Pancreas (tissue), 10 donors: ENCODE data around the gene RSRC2. TPM values are rescaled to one million over a fixed set of nuclear protein-coding genes. Genes with fewer than 3 reads are reported as not detected.

Source experiments
- ATAC-seq, 4 donors: fragments of 200-7000 bp; cut with Tn5 transposase; one replicate each; pipeline versions ENCODE4 v1.8.0 to v1.9.1; 2020; ENCODE audit warnings: mild to moderate bottlenecking in 4 of 4, moderate library complexity in 4 of 4
- DNase-seq, 6 donors: peaks; one replicate each; pipeline ENCODE4 v3.0.0-alpha.2; 2020
- FAIRE-seq: peaks from 2 replicates; lab custom pipeline; 2012; peaks lifted over from hg19 to GRCh38; lab: Jason Lieb, UNC
- H3K27ac ChIP-seq, 4 donors: fragments of 200-600 bp; sonication (generic); 1 replicate in 3 of 4; 2 replicates in 1 of 4; pipeline versions ENCODE4 v1.5.0 to v1.8.0; 2020
- H3K27me3 ChIP-seq, 4 donors: fragments of 200-600 bp; one replicate each; pipeline ENCODE4 v1.8.0; 2021
- H3K36me3 ChIP-seq, 3 donors: fragments of 200-600 bp; sonication (generic) in 1 of 3; one replicate each; pipeline versions ENCODE4 v1.5.0 to v1.8.0; 2020 to 2021
- H3K4me1 ChIP-seq, 3 donors: fragments of 200-600 bp; one replicate each; pipeline ENCODE4 v1.8.0; 2021
- H3K4me3 ChIP-seq, 4 donors: fragments of 200-600 bp; sonication (generic) in 2 of 4; one replicate each; pipeline versions ENCODE4 v1.5.0 to v1.8.0; 2020 to 2021
- H3K9me3 ChIP-seq, 4 donors: fragments of 200-600 bp; one replicate each; pipeline ENCODE4 v1.8.0; 2021
- WGBS, 2 donors: extraction: QIAGEN DNeasy Blood & Tissue Kit; methylation state at CpG; one replicate each; pipeline ENCODE4 v1.1.7; 2013; 5-methylcytosine and 5-hydroxymethylcytosine counted together
- intact Hi-C, 3 donors: fragments of 100-400 bp; cut with DNase I; formaldehyde crosslinking; loops; one replicate each; pipeline versions ENCODE4 v1.11.1 to v1.14.2; 2022
- polyA plus RNA-seq, 2 donors: library from polyadenylated mRNA; stranded (reverse); fragments of 200-250 nt; gene quantifications; one replicate each; pipeline ENCODE4 v1.2.3, GENCODE V29; 2013
- total RNA-seq, 6 donors: library from RNA; stranded (reverse); fragmentation: NEBNext Ultra II Directional in 4 of 6; extraction: Animal tissue kit (Norgen Biotek cat#: 25700) in 4 of 6; gene quantifications; one replicate each; pipeline versions ENCODE4 v1.2.1 to v1.2.4, GENCODE V29; 2021 to 2023
- TF ChIP-seq, protein P1 (sequence below), 4 donors: fragments of 200-600 bp; sonication (generic) in 3 of 4; IDR thresholded peaks; one replicate each; pipeline versions ENCODE4 v1.5.0 to v1.8.0; 2021; ENCODE audit warnings: antibody characterized with exemption in 4 of 4
- donor health status: healthy with polysubstance abuse.
- donor health status: DM: no; HTN: no; CAD: no; lungs with moderate emphysema.
- donor health status: DM: no; HTN: no; CAD: no.
- donor health status: control.
- donor health status: control.
- donor health status: Bipolar disorder and iron deficiency.
- donor health status: DM: yes; HTN: yes; CAD: no.
- donor health status: DM: no; HTN: no; CAD: no.
- donor health status: DM: no; HTN: no; CAD: no.
- donor health status: DM: yes; HTN: yes; CAD: no.

RSRC2 gene
- total and polyA plus RNA-seq, 8 donors: 17.1 to 70.6 (median 28.2) TPM

- Histone ChIP-seq H3K36me3 (no peaks in the 10 kb centered on the region), H3K27ac (no peak overlapping the region), H3K9me3 (no peaks in the 10 kb centered on the region), H3K27me3 (no peaks in the 10 kb centered on the region), H3K4me3 (no peak overlapping the region), H3K4me1 (no peaks in the 10 kb centered on the region)
- no peak for FAIRE-seq
- intact Hi-C loops: no loop called here
- DNase-seq: no peak
- 80 to 83% methylated on average over 6 of the region's 6 CpGs for WGBS, 2 donors
- TF ChIP-seq, protein P1, sequence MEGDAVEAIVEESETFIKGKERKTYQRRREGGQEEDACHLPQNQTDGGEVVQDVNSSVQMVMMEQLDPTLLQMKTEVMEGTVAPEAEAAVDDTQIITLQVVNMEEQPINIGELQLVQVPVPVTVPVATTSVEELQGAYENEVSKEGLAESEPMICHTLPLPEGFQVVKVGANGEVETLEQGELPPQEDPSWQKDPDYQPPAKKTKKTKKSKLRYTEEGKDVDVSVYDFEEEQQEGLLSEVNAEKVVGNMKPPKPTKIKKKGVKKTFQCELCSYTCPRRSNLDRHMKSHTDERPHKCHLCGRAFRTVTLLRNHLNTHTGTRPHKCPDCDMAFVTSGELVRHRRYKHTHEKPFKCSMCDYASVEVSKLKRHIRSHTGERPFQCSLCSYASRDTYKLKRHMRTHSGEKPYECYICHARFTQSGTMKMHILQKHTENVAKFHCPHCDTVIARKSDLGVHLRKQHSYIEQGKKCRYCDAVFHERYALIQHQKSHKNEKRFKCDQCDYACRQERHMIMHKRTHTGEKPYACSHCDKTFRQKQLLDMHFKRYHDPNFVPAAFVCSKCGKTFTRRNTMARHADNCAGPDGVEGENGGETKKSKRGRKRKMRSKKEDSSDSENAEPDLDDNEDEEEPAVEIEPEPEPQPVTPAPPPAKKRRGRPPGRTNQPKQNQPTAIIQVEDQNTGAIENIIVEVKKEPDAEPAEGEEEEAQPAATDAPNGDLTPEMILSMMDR (IDR thresholded peaks at IDR 0.05): no peak
- no peak for ATAC-seq
Observed at GRCh38 chr12:122454739-122455138, 72.0 kb downstream of the RSRC2 start.

DNA sequence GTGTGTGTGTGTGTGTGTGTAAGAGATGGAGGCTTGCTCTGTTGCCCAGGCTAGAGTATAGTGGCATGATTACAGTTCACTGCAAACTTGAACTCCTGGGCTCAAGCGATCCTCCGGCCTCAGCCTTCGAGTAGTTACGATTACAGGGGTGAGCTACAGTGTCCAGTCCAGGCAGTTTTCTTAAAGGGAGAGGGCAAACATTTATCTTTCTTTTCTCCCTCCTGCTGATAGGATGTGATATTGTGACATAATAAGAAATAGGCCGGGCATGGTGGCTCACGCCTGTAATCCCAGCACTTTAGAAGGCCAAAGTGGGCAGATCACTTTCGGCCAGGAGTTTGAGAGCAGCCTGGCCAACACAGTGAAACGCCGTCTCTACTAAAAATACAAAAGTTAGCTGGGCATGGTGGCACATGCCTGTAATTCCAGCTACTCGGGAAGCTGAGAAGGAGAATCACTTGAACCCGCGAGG is 72.5 kb downstream of the RSRC2 start:
- H3K4me3 ChIP-seq: no peak overlapping the region
- H3K4me1 ChIP-seq: no peaks in the 10 kb centered on the region
- ATAC-seq: no peak
- no peak for FAIRE-seq
- intact Hi-C loops: no loop called here
- no peak overlapping the region for H3K27ac ChIP-seq
- no peaks in the 10 kb centered on the region for H3K27me3 ChIP-seq
- H3K9me3 ChIP-seq: no peaks in the 10 kb centered on the region
- TF ChIP-seq, protein P1 (IDR thresholded peaks at IDR 0.05): no peak
- DNase-seq: peak in 1 of 6 donors; percentile 20
- no peaks in the 10 kb centered on the region for H3K36me3 ChIP-seq
- 89% methylated on average over 12 of the region's 12 CpGs for WGBS, 2 donors

Other genes with a start within 250 kb of the RSRC2 start
- gene CLIP1, start 104.3 kb downstream of the RSRC2 start, total RNA-seq: 10 to 100 TPM; 29.6 to 43.9 (median 35.3) TPM
- 10 to 100 TPM; 17.1 to 19.8 TPM for gene CLIP1, start 104.3 kb downstream of the RSRC2 start, polyA plus RNA-seq
- 10 to 100 TPM in 3 of 6 donors, 1 to 10 TPM in 3; 8.6 to 14.6 (median 10.0) TPM for gene ZCCHC8, start 26.0 kb downstream of the RSRC2 start, total RNA-seq
- gene ZCCHC8, start 26.0 kb downstream of the RSRC2 start, polyA plus RNA-seq: 10 to 100 TPM; 17.8 to 23.7 TPM
- gene KNTC1, start 313 bp upstream of the RSRC2 start, total RNA-seq: 1 to 10 TPM; 2.7 to 5.9 (median 4.2) TPM
- 10 to 100 TPM in 1 of 2 donors, 1 to 10 TPM in 1; 6.6 to 10.2 TPM for gene KNTC1, start 313 bp upstream of the RSRC2 start, polyA plus RNA-seq
- under 1 TPM in 3 of 6 donors, not detected in 3; 0.25 to 0.95 (median 0.35) TPM for gene HCAR2, start 176.4 kb upstream of the RSRC2 start, total RNA-seq
- gene HCAR2, start 176.4 kb upstream of the RSRC2 start, polyA plus RNA-seq: under 1 TPM; 0.05 to 0.08 TPM
- under 1 TPM in 3 of 6 donors, not detected in 3; 0.12 to 0.49 (median 0.22) TPM for gene HCAR3, start 189.9 kb upstream of the RSRC2 start, total RNA-seq
- not detected for gene HCAR3, start 189.9 kb upstream of the RSRC2 start, polyA plus RNA-seq
- under 1 TPM in 4 of 6 donors, not detected in 2; 0.04 to 0.19 (median 0.10) TPM for gene HCAR1, start 203.9 kb upstream of the RSRC2 start, total RNA-seq
- gene HCAR1, start 203.9 kb upstream of the RSRC2 start, polyA plus RNA-seq: under 1 TPM in 1 of 2 donors, not detected in 1; 0.11 TPM
- gene DENR, start 225.9 kb upstream of the RSRC2 start, total RNA-seq: 10 to 100 TPM; 12.2 to 20.9 (median 16.0) TPM
- gene DENR, start 225.9 kb upstream of the RSRC2 start, polyA plus RNA-seq: 10 to 100 TPM; 13.5 to 20.4 TPM
- gene CCDC62, start 247.6 kb upstream of the RSRC2 start, total RNA-seq: under 1 TPM; 0.16 to 0.32 (median 0.21) TPM
- gene CCDC62, start 247.6 kb upstream of the RSRC2 start, polyA plus RNA-seq: under 1 TPM; 0.19 to 0.31 TPM